ENCODE measurements around the gene STX17. TPM values are rescaled to one million over a fixed set of nuclear protein-coding genes. Genes with fewer than 3 reads are reported as not detected.

The STX17 gene
- total and polyA plus RNA-seq, 10 of the 15 experiments (the other 5 are each of a cell fraction or from before 2014, with no cell fraction given), result 11.5 to 29.3 (median 20.0) TPM

DNA sequence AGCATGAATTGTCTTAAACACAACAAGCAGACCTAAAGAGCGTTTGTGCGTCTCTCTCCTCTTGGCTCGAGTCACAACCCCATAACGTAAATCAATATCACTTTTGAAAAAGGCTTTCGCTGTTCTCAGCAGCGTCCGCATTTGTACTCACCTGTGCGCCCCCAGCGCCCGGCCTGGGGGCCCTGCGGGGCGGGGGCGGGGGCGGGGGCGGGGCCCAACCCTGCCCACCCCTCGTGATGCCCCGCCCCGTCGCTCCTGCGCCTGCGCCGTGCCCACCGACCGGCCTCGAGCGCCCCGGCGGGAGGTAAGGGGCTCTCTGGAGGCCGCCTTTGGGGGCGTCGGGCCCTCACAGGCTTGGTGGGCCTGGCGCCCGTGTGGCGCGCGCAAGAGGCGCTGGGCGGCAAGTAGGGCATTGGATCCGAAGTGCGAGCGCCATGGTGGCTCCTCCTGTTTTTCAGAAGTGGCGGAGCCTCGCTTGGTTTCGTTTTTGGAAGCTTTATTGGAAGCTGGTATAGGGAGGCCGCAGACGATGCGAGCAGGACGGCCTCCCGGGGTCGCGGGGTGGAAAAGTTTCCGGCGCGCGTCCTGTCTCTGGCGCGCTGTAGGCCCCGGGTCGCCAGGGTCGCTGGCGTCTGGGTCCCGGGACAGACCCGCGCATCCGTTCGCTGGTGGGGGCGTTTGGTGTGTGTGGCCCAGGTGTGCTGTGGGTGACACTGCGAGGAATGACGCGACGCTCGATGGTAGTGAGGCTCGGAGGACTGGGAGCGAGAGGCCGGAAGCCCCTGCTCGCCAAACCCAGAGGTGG lies at the start of gene STX17 (continued):
- TF ChIP-seq, protein P1, sequence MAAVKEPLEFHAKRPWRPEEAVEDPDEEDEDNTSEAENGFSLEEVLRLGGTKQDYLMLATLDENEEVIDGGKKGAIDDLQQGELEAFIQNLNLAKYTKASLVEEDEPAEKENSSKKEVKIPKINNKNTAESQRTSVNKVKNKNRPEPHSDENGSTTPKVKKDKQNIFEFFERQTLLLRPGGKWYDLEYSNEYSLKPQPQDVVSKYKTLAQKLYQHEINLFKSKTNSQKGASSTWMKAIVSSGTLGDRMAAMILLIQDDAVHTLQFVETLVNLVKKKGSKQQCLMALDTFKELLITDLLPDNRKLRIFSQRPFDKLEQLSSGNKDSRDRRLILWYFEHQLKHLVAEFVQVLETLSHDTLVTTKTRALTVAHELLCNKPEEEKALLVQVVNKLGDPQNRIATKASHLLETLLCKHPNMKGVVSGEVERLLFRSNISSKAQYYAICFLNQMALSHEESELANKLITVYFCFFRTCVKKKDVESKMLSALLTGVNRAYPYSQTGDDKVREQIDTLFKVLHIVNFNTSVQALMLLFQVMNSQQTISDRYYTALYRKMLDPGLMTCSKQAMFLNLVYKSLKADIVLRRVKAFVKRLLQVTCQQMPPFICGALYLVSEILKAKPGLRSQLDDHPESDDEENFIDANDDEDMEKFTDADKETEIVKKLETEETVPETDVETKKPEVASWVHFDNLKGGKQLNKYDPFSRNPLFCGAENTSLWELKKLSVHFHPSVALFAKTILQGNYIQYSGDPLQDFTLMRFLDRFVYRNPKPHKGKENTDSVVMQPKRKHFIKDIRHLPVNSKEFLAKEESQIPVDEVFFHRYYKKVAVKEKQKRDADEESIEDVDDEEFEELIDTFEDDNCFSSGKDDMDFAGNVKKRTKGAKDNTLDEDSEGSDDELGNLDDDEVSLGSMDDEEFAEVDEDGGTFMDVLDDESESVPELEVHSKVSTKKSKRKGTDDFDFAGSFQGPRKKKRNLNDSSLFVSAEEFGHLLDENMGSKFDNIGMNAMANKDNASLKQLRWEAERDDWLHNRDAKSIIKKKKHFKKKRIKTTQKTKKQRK (IDR thresholded peaks at IDR 0.05; ENCODE audit: low read depth, low read length), result no peak
- TF ChIP-seq PAX8 (IDR thresholded peaks at IDR 0.05), result no peak
- no peak for TF ChIP-seq SREBF1 (IDR thresholded peaks at IDR 0.05; ENCODE audit: low read length)
- TF ChIP-seq FOXM1 (IDR thresholded peaks at IDR 0.05; ENCODE audit: low read depth, low read length), result no peak
- TF ChIP-seq IRF4 (IDR thresholded peaks at IDR 0.05; ENCODE audit: low read depth, low read length), result no peak
- no peak for TF ChIP-seq MEF2B (IDR thresholded peaks at IDR 0.05; ENCODE audit: partially characterized antibody, poor library complexity, severe bottlenecking)
- TF ChIP-seq ZNF384 (IDR thresholded peaks at IDR 0.05; ENCODE audit: borderline replicate concordance, low read depth, low read length), result no peak
- no peak for TF ChIP-seq CHD4 (IDR thresholded peaks at IDR 0.05)
- peak; percentile 62 for TF ChIP-seq EED (IDR thresholded peaks at IDR 0.05; ENCODE audit: low read depth)
- TF ChIP-seq, protein P2, sequence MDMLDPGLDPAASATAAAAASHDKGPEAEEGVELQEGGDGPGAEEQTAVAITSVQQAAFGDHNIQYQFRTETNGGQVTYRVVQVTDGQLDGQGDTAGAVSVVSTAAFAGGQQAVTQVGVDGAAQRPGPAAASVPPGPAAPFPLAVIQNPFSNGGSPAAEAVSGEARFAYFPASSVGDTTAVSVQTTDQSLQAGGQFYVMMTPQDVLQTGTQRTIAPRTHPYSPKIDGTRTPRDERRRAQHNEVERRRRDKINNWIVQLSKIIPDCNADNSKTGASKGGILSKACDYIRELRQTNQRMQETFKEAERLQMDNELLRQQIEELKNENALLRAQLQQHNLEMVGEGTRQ (IDR thresholded peaks at IDR 0.05; ENCODE audit: borderline replicate concordance, low read depth, low read length), result no peak
- TF ChIP-seq BRCA1 (IDR thresholded peaks at IDR 0.05; ENCODE audit: low read depth, low read length), result no peak
- TF ChIP-seq KLF5 (IDR thresholded peaks at IDR 0.05; ENCODE audit: partially characterized antibody), result peak; percentile 37
- TF ChIP-seq POU2F2 (IDR thresholded peaks at IDR 0.05; ENCODE audit: borderline replicate concordance, low read depth, low read length), result no peak
- TF ChIP-seq SIN3A (IDR thresholded peaks at IDR 0.05; ENCODE audit: low read depth, low read length), result peak; percentile 36; the same call in 1 of the 2 replicates
- peak; percentile 64; the same call in 1 of the 2 replicates for TF ChIP-seq LARP7 (IDR thresholded peaks at IDR 0.05)
- no peak for TF ChIP-seq KAT2A (conservative IDR thresholded peaks at IDR 0.05; ENCODE audit: control insufficient read depth, low read depth, low read length)
- no peak; the same call in 1 of the 2 replicates for TF ChIP-seq CHD1 (IDR thresholded peaks at IDR 0.05; ENCODE audit: low read depth, low read length)
- no peak for TF ChIP-seq MTA3 (IDR thresholded peaks at IDR 0.05; ENCODE audit: borderline replicate concordance, low read length)
- peak; percentile 28 for TF ChIP-seq CBX5 (IDR thresholded peaks at IDR 0.05; ENCODE audit: low read depth)
- no peak for TF ChIP-seq ESRRA (IDR thresholded peaks at IDR 0.05; ENCODE audit: low read length)
- TF ChIP-seq, protein P3, sequence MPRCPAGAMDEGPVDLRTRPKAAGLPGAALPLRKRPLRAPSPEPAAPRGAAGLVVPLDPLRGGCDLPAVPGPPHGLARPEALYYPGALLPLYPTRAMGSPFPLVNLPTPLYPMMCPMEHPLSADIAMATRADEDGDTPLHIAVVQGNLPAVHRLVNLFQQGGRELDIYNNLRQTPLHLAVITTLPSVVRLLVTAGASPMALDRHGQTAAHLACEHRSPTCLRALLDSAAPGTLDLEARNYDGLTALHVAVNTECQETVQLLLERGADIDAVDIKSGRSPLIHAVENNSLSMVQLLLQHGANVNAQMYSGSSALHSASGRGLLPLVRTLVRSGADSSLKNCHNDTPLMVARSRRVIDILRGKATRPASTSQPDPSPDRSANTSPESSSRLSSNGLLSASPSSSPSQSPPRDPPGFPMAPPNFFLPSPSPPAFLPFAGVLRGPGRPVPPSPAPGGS (IDR thresholded peaks at IDR 0.05; ENCODE audit: borderline replicate concordance, insufficient read depth, low read depth, low read length, poor library complexity, severe bottlenecking), result no peak
- TF ChIP-seq EGR1 (IDR thresholded peaks at IDR 0.05; ENCODE audit: borderline replicate concordance in 1 of 2, low read depth in 2 of 2, low read length in 2 of 2), result peak in 1 of 2 experiments; percentile 77; a peak in 2 of 3 replicates
- TF ChIP-seq BACH1 (IDR thresholded peaks at IDR 0.05; ENCODE audit: borderline replicate concordance), result no peak
- no peak for TF ChIP-seq ZNF24 (IDR thresholded peaks at IDR 0.05)
